ENCODE results near the gene KRT16. TPM values are rescaled to one million over a fixed set of nuclear protein-coding genes. Genes with fewer than 3 reads are reported as not detected.

Gene KRT16
- total and polyA plus RNA-seq, 3 donors from 2014 or later, result not detected

DNA sequence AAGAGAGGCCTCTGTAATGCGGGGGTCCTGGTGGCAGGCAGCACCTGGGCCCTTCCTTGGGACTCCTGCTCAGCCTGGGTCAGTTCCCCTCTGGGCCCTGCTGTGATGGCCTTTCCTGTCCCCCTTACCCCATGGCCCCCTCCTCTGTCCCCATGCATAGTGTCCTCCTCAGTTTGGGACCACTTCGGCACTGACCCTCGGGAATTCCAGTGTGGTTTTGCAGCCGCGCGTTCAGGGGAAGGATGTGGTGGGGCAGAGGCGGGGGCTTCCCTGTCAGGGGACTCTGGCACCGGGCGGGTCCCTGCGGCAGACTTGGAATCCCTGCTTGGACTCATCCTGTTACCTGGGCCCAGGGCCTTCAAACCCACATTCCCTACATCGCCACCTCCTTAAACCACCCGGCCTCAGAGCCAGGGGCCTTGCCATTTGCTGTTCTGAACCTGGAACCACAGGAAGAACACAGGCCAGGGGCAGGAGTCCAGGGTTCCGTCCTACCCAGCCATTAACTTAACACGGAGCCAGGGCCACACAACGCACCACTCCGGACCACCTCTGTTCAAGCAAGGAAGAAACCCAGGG, 44.7 kb upstream of the KRT16 start:
- no peak for DNase-seq
- intact Hi-C loops (cut with DNase I; ENCODE audit: low total_unique reads), result no loop called here
- 67 to 90% methylated on average over 4 to 15 of the region's 16 CpGs for WGBS, 2 donors
- TF ChIP-seq POLR2A (IDR thresholded peaks at IDR 0.05), result no peak
- TF ChIP-seq, protein P1, sequence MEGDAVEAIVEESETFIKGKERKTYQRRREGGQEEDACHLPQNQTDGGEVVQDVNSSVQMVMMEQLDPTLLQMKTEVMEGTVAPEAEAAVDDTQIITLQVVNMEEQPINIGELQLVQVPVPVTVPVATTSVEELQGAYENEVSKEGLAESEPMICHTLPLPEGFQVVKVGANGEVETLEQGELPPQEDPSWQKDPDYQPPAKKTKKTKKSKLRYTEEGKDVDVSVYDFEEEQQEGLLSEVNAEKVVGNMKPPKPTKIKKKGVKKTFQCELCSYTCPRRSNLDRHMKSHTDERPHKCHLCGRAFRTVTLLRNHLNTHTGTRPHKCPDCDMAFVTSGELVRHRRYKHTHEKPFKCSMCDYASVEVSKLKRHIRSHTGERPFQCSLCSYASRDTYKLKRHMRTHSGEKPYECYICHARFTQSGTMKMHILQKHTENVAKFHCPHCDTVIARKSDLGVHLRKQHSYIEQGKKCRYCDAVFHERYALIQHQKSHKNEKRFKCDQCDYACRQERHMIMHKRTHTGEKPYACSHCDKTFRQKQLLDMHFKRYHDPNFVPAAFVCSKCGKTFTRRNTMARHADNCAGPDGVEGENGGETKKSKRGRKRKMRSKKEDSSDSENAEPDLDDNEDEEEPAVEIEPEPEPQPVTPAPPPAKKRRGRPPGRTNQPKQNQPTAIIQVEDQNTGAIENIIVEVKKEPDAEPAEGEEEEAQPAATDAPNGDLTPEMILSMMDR (IDR thresholded peaks at IDR 0.05), result no peak
- H3K4me3 ChIP-seq, result no peak overlapping the region
- no peaks in the 10 kb centered on the region for H3K36me3 ChIP-seq (ENCODE audit: low read depth, missing control alignments)
- peaks cover 25% of the 10 kb centered on the region for H3K4me1 ChIP-seq
- H3K27ac ChIP-seq, result peak overlapping the region in 1 of 2 donors; percentile 44
- H3K9me3 ChIP-seq, result no peaks in the 10 kb centered on the region
- H3K27me3 ChIP-seq, result no peaks in the 10 kb centered on the region

DNA sequence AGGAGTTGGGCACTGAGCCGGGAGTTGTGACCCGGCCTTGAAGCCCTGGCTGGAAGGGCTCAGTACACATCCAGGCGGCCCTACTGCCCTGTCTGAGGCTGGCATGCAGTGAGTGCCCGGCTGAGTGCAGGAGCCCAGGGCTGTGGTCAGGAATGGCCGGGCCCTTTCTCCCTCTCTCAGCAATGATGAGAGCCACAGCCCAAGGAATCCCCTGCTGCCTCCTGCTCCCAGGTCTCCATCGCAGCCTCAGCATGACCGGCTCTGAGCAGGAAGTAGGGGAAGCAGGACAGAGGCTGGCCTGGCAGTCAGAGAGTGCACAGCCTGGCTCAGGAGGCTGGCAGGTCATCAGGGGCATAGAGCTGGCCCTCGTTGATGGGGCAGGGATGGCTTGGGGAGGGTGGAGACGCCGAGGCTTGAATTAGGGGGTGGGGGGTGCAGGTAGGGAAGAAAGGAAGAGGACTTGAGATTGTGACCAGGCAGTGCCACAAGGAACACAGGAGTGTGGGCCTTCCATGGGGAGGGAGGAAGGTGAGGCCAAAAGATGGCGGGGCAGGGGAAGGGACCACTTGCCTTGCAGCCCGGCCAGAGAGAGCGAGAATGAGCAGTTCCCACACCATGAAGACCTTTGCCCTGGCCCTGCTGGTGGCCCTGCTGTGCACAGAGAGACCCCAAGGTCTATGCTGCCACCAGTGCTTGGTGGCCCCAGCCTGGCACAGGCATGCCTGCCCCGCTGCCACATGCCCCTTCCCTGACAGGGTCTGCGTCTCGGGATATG, 43.9 kb upstream of the KRT16 start:
- intact Hi-C loops (cut with DNase I; ENCODE audit: low total_unique reads), result no loop called here
- Histone ChIP-seq H3K27me3 (no peaks in the 10 kb centered on the region), H3K27ac (peak overlapping the region in 1 of 2 donors; percentile 70), H3K9me3 (no peaks in the 10 kb centered on the region), H3K36me3 (ENCODE audit: low read depth, missing control alignments) (no peaks in the 10 kb centered on the region), H3K4me1 (peaks cover 27% of the 10 kb centered on the region), H3K4me3 (no peak overlapping the region)
- TF ChIP-seq, protein P1 (IDR thresholded peaks at IDR 0.05), result no peak
- no peak for TF ChIP-seq POLR2A (IDR thresholded peaks at IDR 0.05)
- WGBS, 2 donors, result 85 to 89% methylated on average over 11 to 16 of the region's 16 CpGs
- no peak for DNase-seq

DNA sequence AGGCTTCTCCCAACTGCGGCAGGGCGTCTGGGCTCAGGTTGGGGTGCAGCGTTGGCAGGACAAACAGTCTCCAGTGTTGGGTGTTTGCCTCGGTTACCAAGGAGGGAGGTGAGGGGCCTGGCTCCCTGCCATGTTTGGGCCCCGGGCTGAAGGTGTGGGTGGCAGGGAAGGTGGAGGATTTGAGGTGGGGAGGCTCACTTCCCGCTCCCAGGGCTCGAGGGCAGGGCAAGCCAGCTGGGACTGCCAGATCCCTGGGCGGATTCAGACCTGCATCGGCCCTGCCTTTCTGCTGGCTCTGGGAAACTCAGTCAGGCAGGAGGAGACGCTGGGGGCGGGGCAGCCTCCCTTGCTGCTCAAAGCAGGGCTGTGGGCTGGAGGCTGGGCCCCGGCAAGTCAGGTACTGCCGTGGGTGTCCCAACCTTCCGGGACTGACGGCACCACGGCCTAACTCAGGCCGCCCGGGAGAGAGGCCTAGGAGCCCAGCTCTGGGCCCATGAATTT, 43.1 kb upstream of the KRT16 start:
- DNase-seq, result peak; percentile 71
- TF ChIP-seq, protein P1 (IDR thresholded peaks at IDR 0.05), result no peak
- Histone ChIP-seq H3K27me3 (no peaks in the 10 kb centered on the region), H3K36me3 (ENCODE audit: low read depth, missing control alignments) (no peaks in the 10 kb centered on the region), H3K9me3 (no peaks in the 10 kb centered on the region), H3K27ac (peak overlapping the region; percentile 21 to 70), H3K4me3 (no peak overlapping the region), H3K4me1 (peaks cover 31% of the 10 kb centered on the region)
- 34 to 38% methylated on average over 12 to 14 of the region's 18 CpGs for WGBS, 2 donors
- intact Hi-C loops (cut with DNase I; ENCODE audit: low total_unique reads), result no loop called here

DNA sequence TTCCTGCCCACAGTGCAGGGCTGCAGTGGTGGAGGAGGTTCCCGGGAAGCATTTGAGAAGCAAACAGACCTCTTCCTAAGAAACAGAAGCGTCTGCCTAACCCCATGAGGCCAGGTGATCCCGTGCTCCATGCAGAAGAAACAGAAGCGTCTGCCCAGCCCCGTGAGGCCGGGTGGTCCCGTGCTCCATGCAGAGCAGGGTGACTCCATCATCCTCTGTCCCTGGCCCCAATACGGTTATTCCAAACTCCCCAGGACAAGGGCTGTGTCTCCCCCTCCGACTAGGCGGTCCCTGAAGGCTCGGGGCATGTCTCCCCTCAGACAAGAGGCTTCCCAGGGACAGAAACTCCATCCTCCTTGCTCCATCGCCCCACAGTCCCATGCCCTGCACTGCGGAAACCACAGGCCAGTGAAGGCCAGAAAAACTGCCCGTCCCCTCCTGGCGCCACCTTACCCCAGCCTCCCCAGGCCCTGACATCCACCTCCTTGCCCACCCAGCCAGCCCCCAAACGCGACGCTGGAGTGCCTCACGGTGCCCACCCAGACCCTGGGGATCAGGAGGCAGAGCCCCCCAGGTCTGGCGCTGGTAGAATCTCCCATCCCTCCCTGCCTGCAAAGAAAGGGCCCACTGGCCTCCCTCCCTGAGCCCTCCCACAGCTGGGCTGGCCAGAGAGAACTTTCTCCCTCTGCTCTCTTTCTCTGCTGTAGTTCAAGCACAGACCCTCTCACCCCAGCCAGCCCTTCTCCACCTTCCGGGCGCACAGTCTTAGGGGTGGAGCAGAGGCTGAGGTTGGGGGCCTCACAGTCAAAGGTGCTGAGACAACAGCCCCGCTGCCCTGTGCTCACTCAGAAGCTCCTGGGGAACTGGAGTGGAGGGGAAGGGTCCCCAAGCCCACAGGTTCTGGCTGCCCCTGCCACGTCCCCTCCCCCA, 42.4 kb upstream of the KRT16 start:
- Histone ChIP-seq H3K9me3 (no peaks in the 10 kb centered on the region), H3K36me3 (ENCODE audit: low read depth, missing control alignments) (no peaks in the 10 kb centered on the region), H3K27me3 (no peaks in the 10 kb centered on the region), H3K4me3 (no peak overlapping the region), H3K27ac (peak overlapping the region; percentile 21 to 70), H3K4me1 (peaks cover 31% of the 10 kb centered on the region)
- intact Hi-C loops (cut with DNase I; ENCODE audit: low total_unique reads), result no loop called here
- no peak for DNase-seq
- TF ChIP-seq POLR2A (IDR thresholded peaks at IDR 0.05), result no peak
- TF ChIP-seq, protein P1 (IDR thresholded peaks at IDR 0.05), result no peak
- WGBS, 2 donors, result 69 to 70% methylated on average over 19 to 24 of the region's 24 CpGs
